Measurements from ENCODE around the gene KRT79.

The KRT79 gene

GRCh38 chr12:52817699-52818238 is 16.3 kb downstream of the KRT79 start:
- DNase-seq = no peak

- DNase-seq = no peak
These were observed 17.0 kb downstream of the KRT79 start for GRCh38 chr12:52817003-52817698.

- DNase-seq = no peak
These were observed 18.2 kb downstream of the KRT79 start for GRCh38 chr12:52815676-52816588.

GRCh38 chr12:52815161-52815560 is 18.9 kb downstream of the KRT79 start:
- DNase-seq = no peak

GRCh38 chr12:52814710-52815155 is 19.4 kb downstream of the KRT79 start:
- DNase-seq = no peak

GRCh38 chr12:52813885-52814709 is 20.0 kb downstream of the KRT79 start, which contains the start of gene KRT4:
KRT4 (minus strand) TSS chr12:52814116; CDS start chr12:52814058, 58 bp downstream.
- no peak for DNase-seq

- DNase-seq = no peak
These were observed 20.8 kb downstream of the KRT79 start for GRCh38 chr12:52813203-52813819.

GRCh38 chr12:52812749-52813148 is 21.4 kb downstream of the KRT79 start:
- no peak for DNase-seq

- no peak for DNase-seq
These were observed 22.1 kb downstream of the KRT79 start for GRCh38 chr12:52812073-52812400.

- DNase-seq = no peak
These were observed 22.7 kb downstream of the KRT79 start for GRCh38 chr12:52811191-52812072.

GRCh38 chr12:52810554-52810953 is 23.6 kb downstream of the KRT79 start:
- DNase-seq = no peak

GRCh38 chr12:52809166-52809565 is 24.9 kb downstream of the KRT79 start:
- DNase-seq = no peak

- DNase-seq = no peak
These were observed 25.4 kb downstream of the KRT79 start for GRCh38 chr12:52808573-52809160.

GRCh38 chr12:52807544-52808470 is 26.3 kb downstream of the KRT79 start:
- DNase-seq = no peak

- DNase-seq = no peak
These were observed 27.1 kb downstream of the KRT79 start for GRCh38 chr12:52806821-52807543.

- DNase-seq = no peak
These were observed 27.8 kb downstream of the KRT79 start for GRCh38 chr12:52806169-52806811.

- DNase-seq = no peak
These were observed 28.4 kb downstream of the KRT79 start for GRCh38 chr12:52805739-52806138.

- no peak for DNase-seq
These were observed 29.1 kb downstream of the KRT79 start for GRCh38 chr12:52805000-52805399.

- no peak for DNase-seq
These were observed 31.7 kb downstream of the KRT79 start for GRCh38 chr12:52802442-52802841.

Measured in NK-92 treated with Interleukin-12 subunit alpha and Interleukin-12 subunit beta, amount 100 ng/mL, for 24 hours (cell line).